Keratinocyte (primary cell): ENCODE measurements around the gene GOLT1A.

Experiments
- EZH2 ChIP-seq: IDR thresholded peaks from one replicate; pipeline ENCODE4 v1.6.1; 2012; ENCODE audit warnings: inconsistent platforms, mild to moderate bottlenecking, low read length, moderate library complexity
- TF ChIP-seq, protein P1 (sequence below), 3 experiments: IDR thresholded peaks in 1 of 3; conservative IDR thresholded peaks in 1 of 3; optimal IDR thresholded peaks in 1 of 3; 2 replicates in 2 of 3; 3 replicates in 1 of 3; pipeline versions ENCODE3 to v1.5.1; 2011; ENCODE audit warnings: low read length in 3 of 3, mild to moderate bottlenecking in 3 of 3, moderate library complexity in 2 of 3, control low read depth in 1 of 3, inconsistent platforms in 1 of 3; ENCODE audit not compliant: insufficient read depth in 2 of 3; ENCODE audit errors: extremely low read depth in 1 of 3

DNA sequence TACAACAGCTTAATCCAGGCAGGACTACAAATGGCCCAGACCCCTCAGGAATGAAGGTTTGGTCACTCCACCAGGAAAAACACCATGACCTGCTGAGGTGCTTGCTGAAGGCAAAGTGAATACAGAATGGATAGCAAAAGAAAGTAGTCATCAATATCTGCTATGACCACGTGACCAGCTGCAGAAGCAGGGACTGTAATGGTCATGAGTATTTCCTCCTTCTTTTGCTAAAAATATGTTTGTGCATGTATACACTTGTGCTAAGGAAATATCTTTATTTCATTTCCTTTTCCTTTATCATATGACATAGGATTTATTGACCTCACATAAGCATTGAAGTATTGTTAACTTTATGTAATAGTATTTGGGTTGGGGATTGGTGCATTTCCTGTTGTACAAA, 26.4 kb upstream of the GOLT1A start:
- TF ChIP-seq, protein P1, sequence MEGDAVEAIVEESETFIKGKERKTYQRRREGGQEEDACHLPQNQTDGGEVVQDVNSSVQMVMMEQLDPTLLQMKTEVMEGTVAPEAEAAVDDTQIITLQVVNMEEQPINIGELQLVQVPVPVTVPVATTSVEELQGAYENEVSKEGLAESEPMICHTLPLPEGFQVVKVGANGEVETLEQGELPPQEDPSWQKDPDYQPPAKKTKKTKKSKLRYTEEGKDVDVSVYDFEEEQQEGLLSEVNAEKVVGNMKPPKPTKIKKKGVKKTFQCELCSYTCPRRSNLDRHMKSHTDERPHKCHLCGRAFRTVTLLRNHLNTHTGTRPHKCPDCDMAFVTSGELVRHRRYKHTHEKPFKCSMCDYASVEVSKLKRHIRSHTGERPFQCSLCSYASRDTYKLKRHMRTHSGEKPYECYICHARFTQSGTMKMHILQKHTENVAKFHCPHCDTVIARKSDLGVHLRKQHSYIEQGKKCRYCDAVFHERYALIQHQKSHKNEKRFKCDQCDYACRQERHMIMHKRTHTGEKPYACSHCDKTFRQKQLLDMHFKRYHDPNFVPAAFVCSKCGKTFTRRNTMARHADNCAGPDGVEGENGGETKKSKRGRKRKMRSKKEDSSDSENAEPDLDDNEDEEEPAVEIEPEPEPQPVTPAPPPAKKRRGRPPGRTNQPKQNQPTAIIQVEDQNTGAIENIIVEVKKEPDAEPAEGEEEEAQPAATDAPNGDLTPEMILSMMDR (optimal IDR thresholded peaks at IDR 0.05 in 1 of 3, IDR thresholded peaks at IDR 0.05 in 1 of 3, conservative IDR thresholded peaks at IDR 0.05 in 1 of 3; ENCODE audit: extremely low read depth in 1 of 3, insufficient read depth in 2 of 3, low read length in 3 of 3) = no peak
- TF ChIP-seq EZH2 = no peak
